GM19468 (cell line): ENCODE data around the gene ZNF235.
"Not testable (repeated sequence)": the region's sequence is repeated elsewhere in the genome, so short reads cannot be mapped to it uniquely, and the experiment has no call there.

Source experiments
- ATAC-seq: cut with Tn5 transposase; IDR thresholded peaks from one replicate; pipeline ENCODE4 v1.9.1; 2021; ENCODE audit warnings: mild to moderate bottlenecking, moderate library complexity, moderate number of reproducible peaks; ENCODE audit not compliant: unreplicated experiment; ENCODE audit errors: extremely low read depth

Gene ZNF235

GRCh38 chr19:44258835-44259413, 45.9 kb downstream of the ZNF235 start:
- no peak for ATAC-seq

DNA sequence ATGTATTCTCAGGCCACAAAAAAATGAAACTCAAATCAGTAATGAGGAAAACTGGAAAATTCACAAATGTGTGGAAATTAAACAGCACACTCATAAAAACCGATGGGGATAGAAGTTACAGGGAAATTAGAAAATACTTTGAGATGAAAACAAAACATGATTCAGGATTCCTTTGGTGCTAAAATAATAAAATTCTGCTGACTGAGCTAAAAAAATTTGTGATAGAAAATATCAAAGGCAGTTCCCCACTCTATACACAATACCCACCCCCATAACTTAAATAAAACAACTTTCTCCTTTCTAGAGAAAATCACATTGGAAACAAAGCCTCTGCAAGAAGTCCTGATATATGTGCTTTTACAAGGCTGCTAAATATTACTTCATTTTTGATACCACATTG, 46.7 kb downstream of the ZNF235 start:
- no peak for ATAC-seq

DNA sequence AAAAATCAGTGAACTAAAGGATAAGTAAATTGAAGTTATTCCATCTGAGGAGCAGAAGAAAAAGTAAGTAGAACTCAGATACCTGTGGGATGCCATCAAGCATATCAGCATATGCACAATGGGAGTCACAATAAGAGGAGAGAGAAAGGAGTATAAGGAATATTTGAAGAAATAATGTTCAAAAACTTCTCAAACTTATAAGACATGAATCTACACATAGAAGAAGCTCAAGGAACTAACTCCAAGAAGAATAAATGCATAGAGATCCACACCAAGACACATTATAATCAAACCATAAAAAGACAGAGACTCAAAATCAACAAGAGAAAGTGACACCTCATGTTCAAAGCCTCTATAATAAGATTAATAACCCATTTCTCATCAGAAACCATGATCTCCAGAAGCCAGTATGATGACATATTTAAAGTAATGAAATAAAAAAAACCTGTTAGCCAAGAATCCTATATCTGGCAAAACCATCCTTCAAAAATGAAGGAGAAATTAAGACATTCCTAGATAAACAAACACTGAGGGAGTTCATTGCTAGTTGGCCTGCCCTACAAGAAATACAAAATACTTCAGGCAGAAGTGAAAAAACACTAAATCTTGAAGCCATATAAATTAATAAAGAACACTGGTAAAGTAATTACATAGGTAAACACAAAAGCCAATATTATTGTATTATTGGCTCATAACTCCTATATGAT, 49.0 kb downstream of the ZNF235 start:
- ATAC-seq = no peak

- ATAC-seq = no peak
Measured at GRCh38 chr19:44254496-44254895, 50.3 kb downstream of the ZNF235 start.

DNA sequence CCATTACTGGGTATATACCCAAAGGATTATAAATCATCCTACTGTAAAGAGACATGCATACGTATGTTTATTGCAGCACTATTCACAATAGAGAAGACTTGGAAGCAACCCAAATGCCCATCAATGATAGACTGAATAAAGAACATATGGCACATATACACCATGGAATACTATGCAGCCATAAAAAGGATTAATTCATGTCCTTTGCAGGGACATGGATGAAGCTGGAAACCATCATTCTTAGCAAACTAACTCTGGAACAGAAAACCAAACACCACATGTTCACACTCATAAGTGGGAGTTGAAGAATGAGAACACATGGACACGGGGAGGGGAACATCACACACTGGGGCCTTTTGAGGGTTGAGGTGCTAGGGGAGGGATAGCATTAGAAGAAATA, 51.4 kb downstream of the ZNF235 start:
- ATAC-seq = not testable (repeated sequence)

DNA sequence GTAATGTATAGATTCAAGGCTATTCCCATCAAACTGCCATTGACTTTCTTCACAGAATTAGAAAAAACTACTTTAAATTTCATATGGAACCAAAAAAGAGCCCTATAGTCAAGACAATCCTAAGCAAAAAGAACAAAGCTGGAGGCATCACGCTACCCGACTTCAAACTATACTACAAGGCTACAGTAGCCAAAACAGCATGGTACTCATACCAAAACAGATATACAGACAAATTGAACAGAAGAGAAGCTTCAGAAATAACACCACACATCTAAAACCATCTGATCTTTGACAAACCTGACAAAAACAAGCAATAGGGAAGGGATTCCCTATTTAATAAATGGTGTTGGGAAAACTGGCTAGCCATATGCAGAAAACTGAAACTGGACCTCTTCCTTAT, 52.5 kb downstream of the ZNF235 start:
- not testable (repeated sequence) for ATAC-seq

DNA sequence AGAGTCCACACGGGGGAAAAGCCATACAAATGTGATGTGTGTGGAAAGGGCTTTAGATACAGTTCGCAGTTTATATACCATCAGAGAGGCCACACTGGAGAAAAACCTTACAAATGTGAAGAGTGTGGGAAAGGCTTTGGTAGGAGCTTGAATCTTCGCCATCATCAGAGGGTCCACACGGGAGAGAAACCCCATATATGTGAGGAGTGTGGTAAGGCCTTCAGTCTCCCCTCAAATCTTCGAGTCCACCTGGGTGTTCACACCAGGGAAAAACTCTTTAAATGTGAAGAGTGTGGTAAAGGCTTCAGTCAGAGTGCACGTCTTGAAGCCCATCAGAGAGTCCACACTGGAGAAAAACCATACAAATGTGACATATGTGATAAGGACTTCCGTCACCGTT, 68.4 kb downstream of the ZNF235 start:
- ATAC-seq = no peak
